SU-DHL-6 (cell line): ENCODE measurements around the gene C18orf32.

Source experiments
- H2AFZ ChIP-seq: fragments of 200-600 bp; sonication (generic); 2 replicates; pipeline ENCODE4 v1.6.1; 2014; ENCODE audit warnings: low read depth, mild to moderate bottlenecking, moderate library complexity, mixed read lengths, antibody characterized with exemption, low read length; ENCODE audit not compliant: severe bottlenecking
- H3F3A ChIP-seq: fragments of 200-600 bp; shearing (Covaris generic); 2 replicates; pipeline ENCODE4 v1.6.0; 2016; ENCODE audit warnings: antibody characterized with exemption, mild to moderate bottlenecking; ENCODE audit not compliant: insufficient read depth
- H3K27ac ChIP-seq: fragments of 200-600 bp; sonication (generic); 2 replicates; pipeline ENCODE4 v1.5.1; 2016; ENCODE audit warnings: low read depth, mild to moderate bottlenecking, low read length, moderate library complexity, mixed read lengths
- H3K27me3 ChIP-seq: fragments of 200-600 bp; sonication (generic), shearing (Covaris generic); 2 replicates; pipeline ENCODE4 v1.6.0; 2014; ENCODE audit warnings: mild to moderate bottlenecking, low read length
- H3K36me3 ChIP-seq: fragments of 200-600 bp; sonication (generic); 2 replicates; pipeline ENCODE4 v1.6.1; 2014; ENCODE audit warnings: mild to moderate bottlenecking, low read length, mixed read lengths
- H3K4me2 ChIP-seq: fragments of 300-600, 200-600 bp; shearing (Covaris generic), sonication (generic); 2 replicates; pipeline ENCODE4 v1.6.0; 2014; ENCODE audit warnings: low read length, low read depth, mild to moderate bottlenecking; ENCODE audit not compliant: poor library complexity, severe bottlenecking
- H3K4me3 ChIP-seq: fragments of 200-600 bp; sonication (generic); 2 replicates; pipeline ENCODE4 v1.5.1; 2014; ENCODE audit warnings: antibody characterized with exemption, low read length, mild to moderate bottlenecking, mixed read lengths; ENCODE audit not compliant: insufficient read depth, poor library complexity, severe bottlenecking
- H3K79me2 ChIP-seq: fragments of 200-600 bp; sonication (generic); 2 replicates; pipeline ENCODE4 v1.6.1; 2014; ENCODE audit warnings: mild to moderate bottlenecking, low read length, moderate library complexity; ENCODE audit not compliant: insufficient read depth
- H3K9ac ChIP-seq: fragments of 200-600 bp; sonication (generic); 2 replicates; pipeline ENCODE4 v1.7.0; 2014; ENCODE audit warnings: mild to moderate bottlenecking, low read length
- H3K9me2 ChIP-seq: fragments of 200-600 bp; sonication (generic); replicated peaks from 2 replicates; pipeline ENCODE4 v1.6.1; 2014; ENCODE audit warnings: low read length; ENCODE audit not compliant: insufficient read depth
- H3K9me3 ChIP-seq: fragments of 200-600 bp; sonication (generic); 2 replicates; pipeline ENCODE4 v1.6.1; 2014; ENCODE audit warnings: low read length, mixed read lengths; ENCODE audit not compliant: insufficient read depth
- H4K20me1 ChIP-seq: fragments of 200-600 bp; sonication (generic); 2 replicates; pipeline ENCODE4 v1.6.1; 2014; ENCODE audit warnings: low read depth, mild to moderate bottlenecking, antibody characterized with exemption, low read length, moderate library complexity, mixed read lengths
- EZH2phosphoT487 ChIP-seq: fragments of 200-600 bp; sonication (generic), shearing (Covaris generic); conservative IDR thresholded peaks from 2 replicates; pipeline ENCODE4 v1.6.1; 2018; ENCODE audit warnings: mild to moderate bottlenecking, antibody characterized with exemption, low read length, moderate library complexity, mixed read lengths
- TF ChIP-seq, protein P1 (sequence below): fragments of 200-600 bp; sonication (generic); IDR thresholded peaks from one replicate; pipeline ENCODE4 v1.5.1; 2017; ENCODE audit warnings: antibody characterized with exemption, mild to moderate bottlenecking, low read length, moderate library complexity; ENCODE audit not compliant: insufficient read depth, poor library complexity, severe bottlenecking

Gene C18orf32

DNA sequence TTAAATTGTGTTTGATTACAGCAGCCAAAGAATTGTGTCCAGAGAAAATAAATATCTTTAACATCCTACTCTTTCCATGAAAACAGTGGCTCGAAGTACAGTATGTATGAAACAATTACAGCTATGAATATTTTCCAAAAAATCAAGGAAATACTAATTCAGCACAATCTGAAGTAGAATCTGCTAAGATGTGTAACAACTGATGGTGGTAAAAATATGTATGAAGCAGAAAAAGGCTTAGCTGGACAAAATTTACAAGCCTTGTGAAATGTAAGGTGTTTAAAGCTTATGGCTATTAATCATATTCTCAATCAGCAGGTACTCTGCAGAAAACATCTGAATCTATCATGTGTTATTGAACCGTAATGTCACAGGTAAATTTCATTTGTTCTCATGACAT, 43.2 kb downstream of the C18orf32 start:
- Histone ChIP-seq H3K79me2 (peaks cover 86% of the 10 kb centered on the region), H3K27me3 (no peaks in the 10 kb centered on the region), H3F3A (peaks cover 3% of the 10 kb centered on the region; the same call in 1 of the 2 replicates), H3K9ac (no peak overlapping the region), H3K4me2 (no peak overlapping the region), H2AFZ (no peak overlapping the region), H3K36me3 (peaks cover 9% of the 10 kb centered on the region; the same call in 1 of the 2 replicates), H3K9me3 (no peaks in the 10 kb centered on the region), H3K9me2 (no peaks in the 10 kb centered on the region), H4K20me1 (peaks cover 5% of the 10 kb centered on the region), H3K4me3 (no peak overlapping the region), H3K27ac (no peak overlapping the region)
- TF ChIP-seq EZH2phosphoT487, result no peak
- TF ChIP-seq, protein P1, sequence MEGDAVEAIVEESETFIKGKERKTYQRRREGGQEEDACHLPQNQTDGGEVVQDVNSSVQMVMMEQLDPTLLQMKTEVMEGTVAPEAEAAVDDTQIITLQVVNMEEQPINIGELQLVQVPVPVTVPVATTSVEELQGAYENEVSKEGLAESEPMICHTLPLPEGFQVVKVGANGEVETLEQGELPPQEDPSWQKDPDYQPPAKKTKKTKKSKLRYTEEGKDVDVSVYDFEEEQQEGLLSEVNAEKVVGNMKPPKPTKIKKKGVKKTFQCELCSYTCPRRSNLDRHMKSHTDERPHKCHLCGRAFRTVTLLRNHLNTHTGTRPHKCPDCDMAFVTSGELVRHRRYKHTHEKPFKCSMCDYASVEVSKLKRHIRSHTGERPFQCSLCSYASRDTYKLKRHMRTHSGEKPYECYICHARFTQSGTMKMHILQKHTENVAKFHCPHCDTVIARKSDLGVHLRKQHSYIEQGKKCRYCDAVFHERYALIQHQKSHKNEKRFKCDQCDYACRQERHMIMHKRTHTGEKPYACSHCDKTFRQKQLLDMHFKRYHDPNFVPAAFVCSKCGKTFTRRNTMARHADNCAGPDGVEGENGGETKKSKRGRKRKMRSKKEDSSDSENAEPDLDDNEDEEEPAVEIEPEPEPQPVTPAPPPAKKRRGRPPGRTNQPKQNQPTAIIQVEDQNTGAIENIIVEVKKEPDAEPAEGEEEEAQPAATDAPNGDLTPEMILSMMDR, result no peak

DNA sequence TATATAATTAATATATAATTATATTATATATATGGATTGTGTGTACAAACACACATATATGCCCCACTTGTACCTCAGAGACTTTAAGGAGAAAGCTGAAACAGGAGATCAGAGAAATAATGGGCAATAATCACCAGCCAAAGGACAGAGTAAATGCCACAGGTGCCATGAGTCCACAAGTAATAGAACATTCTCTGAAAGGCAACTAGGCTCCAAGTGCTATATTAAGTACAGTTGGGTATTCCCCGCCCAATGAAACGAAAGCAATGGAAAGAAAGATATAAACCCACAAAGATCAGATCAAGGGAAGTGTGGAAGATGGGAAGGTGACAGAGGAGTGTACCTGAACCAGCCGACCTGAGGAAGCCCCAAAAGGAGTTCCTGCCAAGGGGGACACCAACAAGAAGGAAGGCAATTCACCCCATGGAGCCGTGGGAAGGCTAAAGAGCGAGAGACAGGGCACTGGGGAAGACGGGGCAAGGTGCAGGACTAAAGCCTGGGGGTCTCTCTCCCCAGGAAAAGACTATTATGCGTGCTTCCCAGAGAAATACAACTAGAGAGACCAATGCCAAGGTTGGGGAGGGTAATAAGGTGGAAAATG, 45.6 kb downstream of the C18orf32 start:
- Histone ChIP-seq H3K4me2 (no peak overlapping the region), H3K9ac (no peak overlapping the region), H3K27ac (no peak overlapping the region), H2AFZ (no peak overlapping the region), H3K79me2 (peaks cover 86% of the 10 kb centered on the region), H3K9me2 (no peaks in the 10 kb centered on the region), H4K20me1 (peaks cover 15% of the 10 kb centered on the region), H3K36me3 (peaks cover 9% of the 10 kb centered on the region; the same call in 1 of the 2 replicates), H3K27me3 (no peaks in the 10 kb centered on the region), H3K9me3 (no peaks in the 10 kb centered on the region), H3F3A (peaks cover 3% of the 10 kb centered on the region; the same call in 1 of the 2 replicates), H3K4me3 (no peak overlapping the region)
- TF ChIP-seq EZH2phosphoT487, result no peak
- TF ChIP-seq, protein P1, result no peak

DNA sequence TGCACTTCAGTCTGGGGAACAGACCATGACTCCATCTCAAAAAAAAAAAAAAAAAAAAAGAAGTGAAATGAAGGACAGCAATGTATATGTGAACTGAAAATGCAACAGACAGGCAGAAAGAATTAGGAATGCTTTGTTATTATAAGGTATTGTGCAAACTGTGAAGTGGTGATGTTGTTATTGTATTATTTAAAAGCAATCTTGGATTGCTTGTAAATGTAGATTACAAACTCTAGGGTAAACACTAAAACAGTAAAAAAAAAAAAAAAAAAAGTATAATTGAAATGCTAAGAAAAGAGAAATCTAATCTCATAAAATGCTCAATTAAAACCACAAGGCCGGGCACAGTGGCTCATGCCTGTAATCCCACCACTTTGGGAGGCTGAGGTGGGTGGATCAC, 51.9 kb downstream of the C18orf32 start:
- Histone ChIP-seq H3K27ac (no peak overlapping the region), H3K4me3 (no peak overlapping the region), H3K9ac (no peak overlapping the region), H3K36me3 (no peaks in the 10 kb centered on the region), H3K9me2 (no peaks in the 10 kb centered on the region), H3K9me3 (no peaks in the 10 kb centered on the region), H3K27me3 (no peaks in the 10 kb centered on the region), H3F3A (no peaks in the 10 kb centered on the region; the same call in 1 of the 2 replicates), H2AFZ (no peak overlapping the region), H3K4me2 (no peak overlapping the region), H4K20me1 (peaks cover 15% of the 10 kb centered on the region), H3K79me2 (peaks cover 86% of the 10 kb centered on the region)
- TF ChIP-seq, protein P1, result no peak
- no peak for TF ChIP-seq EZH2phosphoT487
